ENCODE results near the gene RXRB. TPM values are rescaled to one million over a fixed set of nuclear protein-coding genes. Genes with fewer than 3 reads are reported as not detected.

Gene RXRB
- total RNA-seq, 1 donor from 2014 or later = 21.6 TPM

DNA sequence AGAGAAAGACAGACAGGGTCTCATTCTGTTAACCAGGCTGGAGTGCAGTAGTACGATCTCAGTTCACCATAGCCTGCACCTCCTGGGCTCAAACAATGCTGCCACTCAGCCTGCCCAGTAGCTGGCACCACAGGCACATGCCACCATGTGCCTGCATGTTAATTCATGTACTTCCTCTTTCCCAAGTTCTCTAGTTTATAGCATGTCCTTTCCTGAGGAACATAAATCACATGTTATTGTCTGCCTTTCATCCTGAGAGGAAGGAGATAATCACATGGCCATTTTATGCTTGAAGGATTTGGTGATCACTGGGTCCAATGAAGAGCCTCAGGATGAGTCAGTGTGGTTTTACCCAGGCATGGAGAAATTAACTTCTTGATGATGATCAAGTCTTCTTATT, 56.1 kb downstream of the RXRB start:
- intact Hi-C loops (cut with DNase I) = no loop called here

More for the DNA sequence above, 56.1 kb downstream of the RXRB start:
- no peaks in the 10 kb centered on the region for H3K27me3 ChIP-seq
- no peak overlapping the region for H3K4me3 ChIP-seq
- TF ChIP-seq, protein P1, sequence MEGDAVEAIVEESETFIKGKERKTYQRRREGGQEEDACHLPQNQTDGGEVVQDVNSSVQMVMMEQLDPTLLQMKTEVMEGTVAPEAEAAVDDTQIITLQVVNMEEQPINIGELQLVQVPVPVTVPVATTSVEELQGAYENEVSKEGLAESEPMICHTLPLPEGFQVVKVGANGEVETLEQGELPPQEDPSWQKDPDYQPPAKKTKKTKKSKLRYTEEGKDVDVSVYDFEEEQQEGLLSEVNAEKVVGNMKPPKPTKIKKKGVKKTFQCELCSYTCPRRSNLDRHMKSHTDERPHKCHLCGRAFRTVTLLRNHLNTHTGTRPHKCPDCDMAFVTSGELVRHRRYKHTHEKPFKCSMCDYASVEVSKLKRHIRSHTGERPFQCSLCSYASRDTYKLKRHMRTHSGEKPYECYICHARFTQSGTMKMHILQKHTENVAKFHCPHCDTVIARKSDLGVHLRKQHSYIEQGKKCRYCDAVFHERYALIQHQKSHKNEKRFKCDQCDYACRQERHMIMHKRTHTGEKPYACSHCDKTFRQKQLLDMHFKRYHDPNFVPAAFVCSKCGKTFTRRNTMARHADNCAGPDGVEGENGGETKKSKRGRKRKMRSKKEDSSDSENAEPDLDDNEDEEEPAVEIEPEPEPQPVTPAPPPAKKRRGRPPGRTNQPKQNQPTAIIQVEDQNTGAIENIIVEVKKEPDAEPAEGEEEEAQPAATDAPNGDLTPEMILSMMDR (IDR thresholded peaks at IDR 0.05) = no peak
- no peak for DNase-seq (ENCODE audit: low spot score in 2 of 2)
- H3K9me3 ChIP-seq = no peaks in the 10 kb centered on the region
- no peak overlapping the region for H3K27ac ChIP-seq
- no peaks in the 10 kb centered on the region for H3K4me1 ChIP-seq
- no peaks in the 10 kb centered on the region for H3K36me3 ChIP-seq

Other genes starting within 250 kb of the RXRB start
- gene HLA-DMA, start 247.6 kb downstream of the RXRB start, total RNA-seq = 28.0 TPM
- 140 TPM for gene BRD2, start 232.1 kb downstream of the RXRB start, total RNA-seq
- 358 TPM for gene HLA-DOA, start 191.1 kb downstream of the RXRB start, total RNA-seq
- gene HLA-DPA1, start 127.0 kb downstream of the RXRB start, total RNA-seq = 285 TPM
- gene HLA-DPB1, start 124.7 kb downstream of the RXRB start, total RNA-seq = 72.7 TPM
- gene COL11A2, start 8.2 kb downstream of the RXRB start, total RNA-seq = 0.11 TPM
- 59.7 TPM for gene SLC39A7, start 202 bp upstream of the RXRB start, total RNA-seq
- gene HSD17B8, start 4.0 kb upstream of the RXRB start, total RNA-seq = not detected
- 28.5 TPM for gene RING1, start 7.8 kb upstream of the RXRB start, total RNA-seq
- 50.1 TPM for gene VPS52, start 71.2 kb upstream of the RXRB start, total RNA-seq
- 1,863 TPM for gene RPS18, start 71.4 kb upstream of the RXRB start, total RNA-seq
- gene B3GALT4, start 76.5 kb upstream of the RXRB start, total RNA-seq = 15.9 TPM
- 70.6 TPM for gene WDR46, start 88.6 kb upstream of the RXRB start, total RNA-seq
- gene PFDN6, start 88.9 kb upstream of the RXRB start, total RNA-seq = 11.3 TPM
- 63.9 TPM for gene RGL2, start 98.3 kb upstream of the RXRB start, total RNA-seq
- 185 TPM for gene TAPBP, start 113.4 kb upstream of the RXRB start, total RNA-seq
- gene ZBTB22, start 117.1 kb upstream of the RXRB start, total RNA-seq = 35.5 TPM
- gene DAXX, start 122.3 kb upstream of the RXRB start, total RNA-seq = 44.8 TPM
- not detected for gene KIFC1, start 191.2 kb upstream of the RXRB start, total RNA-seq
- gene PHF1, start 210.3 kb upstream of the RXRB start, total RNA-seq = 30.5 TPM
- 77.2 TPM for gene CUTA, start 217.4 kb upstream of the RXRB start, total RNA-seq
- 33.7 TPM for gene SYNGAP1, start 219.4 kb upstream of the RXRB start, total RNA-seq